DMS114 treated with DMSO at 0.1 percent for 48 hours (cell line): ENCODE results near the gene VANGL1.
A peak's percentile ranks its signal among the peaks of the same experiment; 100 is the strongest.

Experiments used
- DNase-seq: peaks from one replicate; lab custom pipeline; 2025; ENCODE audit not compliant: unreplicated experiment; lab: John Stamatoyannopoulos, UW

Gene VANGL1

DNA sequence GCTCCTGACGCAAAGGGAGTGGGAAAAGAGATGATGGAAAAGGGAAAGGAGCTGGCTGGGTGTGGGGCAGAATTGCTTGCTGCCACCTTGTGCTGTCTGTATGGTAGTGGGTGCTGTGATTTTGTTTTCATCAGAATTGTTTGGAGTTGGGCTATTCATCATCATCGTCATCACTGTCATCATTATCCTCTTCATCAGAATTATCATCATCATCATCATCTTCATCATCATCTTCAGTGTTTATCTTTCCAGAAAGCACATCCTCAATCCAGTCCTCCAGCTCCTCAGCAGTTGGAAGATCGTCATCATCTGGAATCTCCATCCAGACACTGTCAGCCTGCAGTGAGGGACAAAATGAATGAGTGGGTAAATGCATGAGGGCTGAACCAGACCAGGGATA, 59.3 kb downstream of the VANGL1 start:
- DNase-seq: no peak

- no peak for DNase-seq
Observed at GRCh38 chr1:115702959-115703358, 61.2 kb downstream of the VANGL1 start.

DNA sequence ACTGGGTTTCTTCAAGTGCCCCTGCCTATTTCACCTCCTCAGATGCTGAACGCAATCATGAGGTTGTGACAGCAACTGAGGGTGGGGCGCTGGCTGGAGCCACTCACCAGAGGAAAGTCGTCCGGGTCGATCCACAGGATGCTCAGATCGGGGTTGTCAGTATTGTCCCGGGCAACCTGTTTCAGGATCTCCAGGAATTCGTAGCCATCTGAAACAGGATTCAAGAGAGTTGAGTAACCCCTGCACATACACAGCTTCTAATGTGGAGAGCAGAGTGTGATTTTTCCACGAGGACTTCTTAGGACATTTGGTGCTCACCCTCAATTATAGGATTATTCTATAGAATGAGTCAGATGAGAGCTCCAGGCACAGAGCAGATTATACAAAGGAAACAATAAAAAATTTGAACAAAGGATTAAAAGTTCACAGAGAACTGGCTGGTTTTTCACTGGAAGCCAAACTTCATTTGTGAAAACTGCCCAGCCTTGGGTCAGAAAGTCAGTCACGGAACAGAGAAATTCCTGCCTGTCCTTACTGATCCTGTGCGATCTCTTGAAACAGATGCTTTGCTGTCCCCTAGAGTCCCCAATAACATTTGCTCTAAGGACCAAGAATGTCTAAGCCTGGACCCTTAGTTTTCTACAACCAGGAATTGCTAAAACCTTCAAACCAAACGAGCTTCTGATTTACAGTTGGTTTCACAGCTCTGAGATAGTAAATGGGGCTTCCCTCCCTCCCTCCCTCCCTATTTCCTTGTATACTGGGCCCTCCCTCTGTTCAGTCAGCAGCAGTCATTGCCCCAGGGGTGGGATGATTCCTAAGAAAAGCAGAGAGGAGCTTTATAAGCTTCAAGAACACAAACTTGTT, 63.5 kb downstream of the VANGL1 start:
- no peak for DNase-seq

DNA sequence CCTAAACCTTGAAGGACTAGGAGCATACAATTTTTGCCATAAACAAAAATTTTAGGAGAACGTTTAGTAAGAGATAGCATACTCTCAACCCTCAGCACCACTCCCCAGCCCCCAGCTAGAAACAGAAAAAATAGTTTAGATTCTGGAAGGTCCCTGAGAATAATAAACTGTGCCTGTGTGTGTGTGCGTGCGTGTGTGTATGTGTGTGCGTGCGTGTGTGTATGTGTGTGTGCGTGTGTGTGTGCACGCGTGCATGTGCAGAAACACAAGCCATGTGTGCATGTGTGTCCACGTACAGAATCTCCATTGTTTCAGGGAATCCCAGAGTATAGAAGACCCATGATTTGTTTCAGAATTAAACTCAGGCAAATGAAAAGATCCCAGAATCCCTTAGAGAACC, 64.2 kb downstream of the VANGL1 start:
- DNase-seq: no peak

GRCh38 chr1:115706587-115707425, 65.0 kb downstream of the VANGL1 start:
- peak; percentile 36 for DNase-seq

DNA sequence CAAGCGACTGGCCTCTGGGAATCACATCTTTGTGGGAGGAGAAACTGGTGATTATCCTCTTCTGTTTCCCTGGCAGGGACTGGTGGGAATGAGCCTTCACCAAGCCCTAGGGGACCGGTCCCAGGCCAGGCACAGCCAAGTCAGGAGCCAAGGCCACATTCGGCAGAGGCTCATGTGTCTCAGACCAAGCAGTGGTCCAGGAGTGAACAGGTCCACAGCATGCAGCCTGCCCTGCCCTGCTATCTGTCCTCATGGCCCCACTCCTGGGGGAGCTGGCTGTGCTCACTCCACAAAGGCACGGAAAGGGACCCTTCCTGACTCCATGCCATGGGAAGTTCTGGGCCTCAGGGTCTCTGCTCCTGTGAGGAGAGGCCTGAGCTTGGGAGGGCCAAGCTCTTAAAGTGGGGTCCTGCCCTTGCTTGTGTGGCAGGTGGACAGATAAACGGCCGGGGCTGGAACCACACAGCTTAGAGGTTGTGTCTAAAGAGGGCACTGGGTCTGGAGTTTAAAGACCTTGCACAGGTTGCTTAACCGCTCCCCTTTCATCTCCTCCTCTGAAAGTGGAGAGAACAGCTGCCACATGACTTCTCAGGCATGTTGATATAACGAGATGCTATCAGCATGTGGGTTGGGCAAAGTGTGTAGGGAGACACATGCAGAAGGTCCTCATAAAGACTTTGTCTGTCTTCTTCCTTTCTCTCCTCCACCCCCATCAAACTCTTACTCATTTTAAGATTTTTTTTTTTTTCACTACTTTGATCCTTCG, 69.3 kb downstream of the VANGL1 start:
- no peak for DNase-seq

DNA sequence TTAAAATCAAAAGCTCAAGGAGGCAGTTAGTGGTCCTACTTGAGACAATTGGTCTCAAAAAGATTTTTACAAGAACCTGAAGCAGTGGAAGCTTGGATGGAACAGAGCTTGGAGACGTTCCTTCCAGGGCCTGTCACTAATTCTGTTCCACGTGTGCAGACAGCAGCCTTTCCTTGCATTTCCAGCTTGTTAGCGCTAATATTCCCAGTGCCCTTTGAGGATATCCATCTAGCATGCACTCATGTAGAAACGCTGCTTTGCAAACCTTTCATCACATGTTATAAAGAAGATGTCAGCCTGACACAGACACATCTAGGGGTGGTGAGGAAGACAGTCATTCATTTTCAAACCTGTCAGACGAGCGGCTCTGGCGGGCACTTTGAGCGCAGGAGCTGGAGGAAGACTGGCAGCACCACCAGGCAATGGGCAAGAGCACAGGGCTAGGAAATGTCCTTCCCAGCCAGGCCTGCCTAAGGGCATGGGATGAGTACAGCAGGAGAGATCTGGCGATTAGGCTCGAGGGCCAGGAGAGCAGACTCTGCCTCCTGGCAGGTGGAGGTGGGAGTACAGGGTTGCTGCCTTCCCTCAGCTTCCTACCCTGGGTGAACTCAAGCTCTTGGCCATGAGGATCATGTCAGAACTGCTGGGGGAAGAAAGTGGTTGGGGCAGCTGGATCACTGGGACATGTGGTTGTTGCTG, 71.3 kb downstream of the VANGL1 start:
- no peak for DNase-seq

GRCh38 chr1:115713906-115714305, 72.1 kb downstream of the VANGL1 start:
- no peak for DNase-seq

DNA sequence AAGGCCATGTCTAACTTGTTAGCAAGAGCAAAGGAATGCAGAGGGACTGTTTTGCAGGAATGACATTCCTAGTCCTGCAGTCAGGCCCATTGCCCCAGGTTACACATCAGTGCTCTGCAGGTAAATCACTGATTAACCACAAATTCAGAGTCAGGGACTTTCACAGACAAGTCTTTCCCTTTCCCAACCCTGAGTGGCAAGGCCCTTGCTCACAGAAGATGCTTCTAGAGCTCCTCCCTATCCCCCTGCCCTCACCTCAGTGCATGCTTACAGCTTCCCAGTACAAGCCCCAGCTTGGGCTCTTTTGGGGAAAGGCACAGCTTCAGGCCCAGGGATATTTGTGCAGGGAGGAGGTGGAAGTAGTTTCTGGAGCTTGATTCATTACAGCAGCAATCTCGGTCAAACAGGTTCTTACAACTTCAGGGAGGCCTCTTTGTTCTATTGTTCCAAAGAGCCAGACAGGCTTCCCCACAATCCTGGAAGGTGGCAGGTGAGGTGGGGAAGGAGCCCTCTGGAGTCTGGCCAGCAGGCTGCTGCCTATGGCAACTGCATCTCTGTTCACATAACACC, 72.9 kb downstream of the VANGL1 start:
- DNase-seq: no peak

- no peak for DNase-seq
Observed at GRCh38 chr1:115717541-115717940, 75.8 kb downstream of the VANGL1 start.

- no peak for DNase-seq
Observed at GRCh38 chr1:115718011-115718754, 76.4 kb downstream of the VANGL1 start.

GRCh38 chr1:115719285-115719684, 77.5 kb downstream of the VANGL1 start:
- DNase-seq: no peak

GRCh38 chr1:115722221-115722620, 80.5 kb downstream of the VANGL1 start:
- no peak for DNase-seq

GRCh38 chr1:115723756-115724155, 82.0 kb downstream of the VANGL1 start:
- no peak for DNase-seq

- DNase-seq: no peak
Observed at GRCh38 chr1:115725600-115725999, 83.8 kb downstream of the VANGL1 start.

DNA sequence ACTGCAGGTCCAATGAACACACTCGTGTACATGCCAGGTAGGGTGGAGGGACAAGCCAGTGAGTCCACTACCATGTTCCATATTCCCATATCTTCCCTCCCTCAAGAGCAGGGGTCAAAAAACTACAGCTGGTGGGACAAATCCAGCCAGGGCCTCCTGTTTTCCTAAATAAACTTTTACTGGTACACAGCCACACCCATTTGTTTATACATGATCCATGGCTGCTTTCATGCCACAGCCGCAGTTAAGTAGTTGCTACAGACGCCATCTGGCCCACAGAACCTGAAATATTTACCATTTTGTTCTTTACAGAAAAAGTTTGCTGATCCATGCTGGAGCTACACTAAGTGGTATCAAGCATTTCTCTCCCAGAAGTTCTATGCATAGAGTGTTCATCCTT, 84.4 kb downstream of the VANGL1 start:
- DNase-seq: no peak

GRCh38 chr1:115726570-115726969, 84.8 kb downstream of the VANGL1 start:
- DNase-seq: no peak

DNA sequence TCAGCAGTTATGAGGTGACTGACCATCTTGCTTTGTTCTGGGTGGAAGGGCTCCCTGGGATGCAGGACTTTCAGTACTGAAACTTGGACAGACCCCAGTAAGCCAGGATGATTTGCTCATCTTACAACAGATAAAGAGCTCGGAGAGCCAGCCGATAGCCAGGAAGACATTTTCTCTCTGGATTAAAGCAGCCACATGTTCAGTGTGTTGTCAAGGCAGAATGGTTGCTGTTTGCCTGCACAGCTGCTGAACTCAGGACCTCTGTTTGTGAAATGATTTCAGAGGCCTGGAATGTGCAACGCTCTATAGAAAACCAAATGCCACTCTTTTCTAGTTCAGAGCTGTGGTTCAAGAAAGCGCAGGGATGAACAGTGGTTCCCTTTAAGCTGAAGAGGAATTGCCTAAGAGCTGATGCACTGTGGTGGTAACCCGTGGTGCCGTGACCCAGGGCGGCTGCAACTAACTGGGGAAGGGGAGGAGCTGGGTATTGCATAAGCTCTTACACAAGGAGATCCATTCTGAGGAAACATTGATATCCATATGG, 86.0 kb downstream of the VANGL1 start:
- no peak for DNase-seq

DNA sequence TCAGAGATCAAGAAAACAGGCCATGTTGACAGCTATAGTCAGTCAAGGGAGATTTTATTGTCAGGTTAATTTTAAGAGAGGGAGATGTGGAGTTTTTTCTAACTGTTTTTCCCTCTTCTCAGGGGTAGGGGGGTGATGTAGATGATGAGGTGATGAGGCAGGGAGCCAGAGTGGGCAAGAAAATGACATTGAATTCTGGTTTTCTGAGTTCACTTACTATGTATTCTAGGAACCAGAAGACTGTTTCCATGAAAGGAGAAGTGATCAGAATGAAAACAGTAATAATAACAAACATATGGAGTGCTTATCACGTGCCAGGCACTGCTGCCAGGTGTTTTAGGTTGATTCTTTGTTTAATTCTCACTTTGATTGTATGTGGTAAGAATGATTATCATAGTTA, 86.6 kb downstream of the VANGL1 start:
- DNase-seq: no peak
